Colonic mucosa (tissue), 4 donors: ENCODE results near the gene SYTL5. TPM values are rescaled to one million over a fixed set of nuclear protein-coding genes. Genes with fewer than 3 reads are reported as not detected.

Experiments used
- DNase-seq: peaks from one replicate; pipeline ENCODE4 v3.0.0-alpha.2; 2020
- H3K27ac ChIP-seq: fragments of 200-600 bp; one replicate; pipeline ENCODE4 v1.8.0; 2021
- H3K27me3 ChIP-seq: fragments of 200-600 bp; one replicate; pipeline ENCODE4 v1.8.0; 2021
- H3K36me3 ChIP-seq: fragments of 200-600 bp; one replicate; pipeline ENCODE4 v1.8.0; 2021
- H3K4me1 ChIP-seq: fragments of 200-600 bp; one replicate; pipeline ENCODE4 v1.8.0; 2021; ENCODE audit warnings: mild to moderate bottlenecking
- H3K4me3 ChIP-seq: fragments of 200-600 bp; one replicate; pipeline ENCODE4 v1.8.0; 2021
- H3K9ac ChIP-seq, 2 donors: one replicate each; pipeline ENCODE4 v1.7.0; 2013; ENCODE audit warnings: control low read depth in 2 of 2, low read depth in 2 of 2, low read length in 2 of 2
- H3K9me3 ChIP-seq: fragments of 200-600 bp; one replicate; pipeline ENCODE4 v1.8.0; 2021
- intact Hi-C: fragments of 100-400 bp; cut with DNase I; formaldehyde crosslinking; loops from one replicate; pipeline ENCODE4 v1.14.1; 2022
- total RNA-seq, 2 donors: library from RNA; stranded (reverse); fragmentation: NEBNext Ultra II Directional in 1 of 2; extraction: Animal tissue kit (Norgen Biotek cat#: 25700) in 1 of 2; gene quantifications; one replicate each; pipeline ENCODE4 v1.2.1, GENCODE V29; 2021
- TF ChIP-seq, protein P1 (sequence below): fragments of 200-600 bp; IDR thresholded peaks from one replicate; pipeline ENCODE4 v1.8.0; 2022; ENCODE audit warnings: antibody characterized with exemption, mild to moderate bottlenecking
- donor health status: healthy.
- donor health status: DM: no; HTN: no; CAD: no.
- donor health status: DM: no; HTN: no; CAD: no.

SYTL5 gene
- total RNA-seq, 2 donors from 2014 or later: 5.4 to 7.1 TPM

DNA sequence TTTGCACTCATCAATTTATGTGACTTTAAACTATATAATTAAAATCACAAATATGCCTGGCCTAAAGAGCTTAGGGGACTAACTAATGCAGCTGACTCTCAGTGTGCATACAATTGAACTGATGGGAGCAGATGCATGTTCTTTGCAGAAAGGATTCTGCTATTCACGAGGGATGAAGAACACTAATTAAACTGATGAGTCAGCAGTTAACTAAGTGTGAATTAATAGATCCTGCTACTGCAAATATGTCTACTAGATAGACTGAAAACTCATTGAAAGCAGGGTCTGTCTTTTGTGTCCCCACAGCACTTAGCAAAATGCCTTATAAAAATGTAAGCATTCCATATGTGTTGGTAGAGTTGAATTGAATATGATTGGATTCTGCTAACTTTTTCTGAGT, 110.4 kb downstream of the SYTL5 start:
- TF ChIP-seq, protein P1, sequence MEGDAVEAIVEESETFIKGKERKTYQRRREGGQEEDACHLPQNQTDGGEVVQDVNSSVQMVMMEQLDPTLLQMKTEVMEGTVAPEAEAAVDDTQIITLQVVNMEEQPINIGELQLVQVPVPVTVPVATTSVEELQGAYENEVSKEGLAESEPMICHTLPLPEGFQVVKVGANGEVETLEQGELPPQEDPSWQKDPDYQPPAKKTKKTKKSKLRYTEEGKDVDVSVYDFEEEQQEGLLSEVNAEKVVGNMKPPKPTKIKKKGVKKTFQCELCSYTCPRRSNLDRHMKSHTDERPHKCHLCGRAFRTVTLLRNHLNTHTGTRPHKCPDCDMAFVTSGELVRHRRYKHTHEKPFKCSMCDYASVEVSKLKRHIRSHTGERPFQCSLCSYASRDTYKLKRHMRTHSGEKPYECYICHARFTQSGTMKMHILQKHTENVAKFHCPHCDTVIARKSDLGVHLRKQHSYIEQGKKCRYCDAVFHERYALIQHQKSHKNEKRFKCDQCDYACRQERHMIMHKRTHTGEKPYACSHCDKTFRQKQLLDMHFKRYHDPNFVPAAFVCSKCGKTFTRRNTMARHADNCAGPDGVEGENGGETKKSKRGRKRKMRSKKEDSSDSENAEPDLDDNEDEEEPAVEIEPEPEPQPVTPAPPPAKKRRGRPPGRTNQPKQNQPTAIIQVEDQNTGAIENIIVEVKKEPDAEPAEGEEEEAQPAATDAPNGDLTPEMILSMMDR: no peak
- Histone ChIP-seq H3K4me1 (no peaks in the 10 kb centered on the region), H3K27ac (no peak overlapping the region), H3K9ac (no peak overlapping the region), H3K9me3 (no peaks in the 10 kb centered on the region), H3K27me3 (no peaks in the 10 kb centered on the region), H3K36me3 (no peaks in the 10 kb centered on the region), H3K4me3 (no peak overlapping the region)
- intact Hi-C loops: no loop called here
- DNase-seq: no peak

GRCh38 chrX:38117485-38117884, 111.1 kb downstream of the SYTL5 start:
- H3K36me3 ChIP-seq: no peaks in the 10 kb centered on the region
- no peak overlapping the region for H3K9ac ChIP-seq
- H3K27me3 ChIP-seq: no peaks in the 10 kb centered on the region
- H3K9me3 ChIP-seq: no peaks in the 10 kb centered on the region
- TF ChIP-seq, protein P1: no peak
- no peak overlapping the region for H3K4me3 ChIP-seq
- DNase-seq: no peak
- H3K4me1 ChIP-seq: no peaks in the 10 kb centered on the region
- H3K27ac ChIP-seq: no peak overlapping the region
- intact Hi-C loops: no loop called here

DNA sequence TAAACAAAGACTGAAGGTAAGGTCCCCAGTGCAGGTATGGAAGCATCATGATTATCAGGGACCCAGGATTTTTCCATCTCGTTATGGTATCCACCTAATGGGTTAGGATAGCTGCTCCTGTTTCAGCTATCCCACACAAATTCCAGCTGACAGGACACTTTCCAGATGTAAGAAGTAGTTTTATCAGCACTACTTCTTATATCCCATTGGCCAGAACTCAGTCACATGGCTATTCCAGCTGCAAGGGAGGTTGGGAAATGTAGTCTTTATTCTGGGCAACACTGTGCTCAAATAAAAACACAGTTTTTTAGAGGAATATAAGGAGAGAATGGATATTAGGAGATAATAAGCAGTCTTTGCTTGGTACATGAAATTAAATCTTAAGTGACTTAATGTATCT, 117.6 kb downstream of the SYTL5 start:
- DNase-seq: no peak
- Histone ChIP-seq H3K9me3 (no peaks in the 10 kb centered on the region), H3K4me3 (no peak overlapping the region), H3K4me1 (no peaks in the 10 kb centered on the region), H3K27me3 (no peaks in the 10 kb centered on the region), H3K27ac (no peak overlapping the region), H3K9ac (no peak overlapping the region), H3K36me3 (no peaks in the 10 kb centered on the region)
- TF ChIP-seq, protein P1: no peak
- intact Hi-C loops: no loop called here

DNA sequence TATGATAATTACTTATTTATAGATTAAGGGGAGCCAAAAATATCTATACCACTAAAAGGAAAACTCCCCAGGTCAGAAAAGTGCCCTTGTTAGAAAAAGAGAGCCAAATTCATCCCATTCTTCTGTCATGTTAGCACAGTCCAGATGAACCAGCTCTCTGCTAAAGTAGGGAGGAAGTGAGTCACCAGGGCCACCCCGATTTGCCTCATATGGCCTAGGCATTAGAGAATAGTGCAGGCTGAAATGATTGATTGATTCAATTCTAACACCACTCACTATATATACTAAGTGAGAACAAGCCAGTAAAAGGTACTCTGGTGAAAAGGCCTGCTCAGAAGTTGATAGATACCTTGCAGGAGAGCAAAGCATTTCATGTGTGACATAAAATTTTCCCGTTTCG, 119.8 kb downstream of the SYTL5 start:
- Histone ChIP-seq H3K9ac (no peak overlapping the region), H3K9me3 (no peaks in the 10 kb centered on the region), H3K4me1 (no peaks in the 10 kb centered on the region), H3K4me3 (no peak overlapping the region), H3K27ac (no peak overlapping the region), H3K36me3 (no peaks in the 10 kb centered on the region), H3K27me3 (no peaks in the 10 kb centered on the region)
- no peak for DNase-seq
- intact Hi-C loops: no loop called here
- TF ChIP-seq, protein P1: no peak

DNA sequence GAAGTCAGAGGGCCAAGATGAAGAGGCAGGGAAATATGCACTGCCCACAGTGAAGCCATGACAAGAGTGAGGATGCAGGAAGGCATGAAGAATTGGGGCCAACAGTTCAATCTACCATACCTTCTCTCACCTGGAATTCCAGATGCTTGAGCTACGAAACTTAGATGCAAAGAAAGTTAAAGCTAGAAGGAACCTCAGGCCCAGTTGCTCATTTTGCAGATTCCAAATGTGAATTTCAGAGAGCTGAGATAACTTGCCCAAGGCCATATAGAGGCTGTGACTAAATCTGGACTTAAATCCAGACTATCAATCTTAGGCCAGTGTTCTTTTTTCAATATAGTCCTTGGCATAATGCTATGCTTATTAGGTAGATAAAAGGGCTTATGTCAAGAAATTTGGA, 121.6 kb downstream of the SYTL5 start:
- no peaks in the 10 kb centered on the region for H3K9me3 ChIP-seq
- intact Hi-C loops: no loop called here
- DNase-seq: no peak
- TF ChIP-seq, protein P1: no peak
- no peaks in the 10 kb centered on the region for H3K4me1 ChIP-seq
- no peaks in the 10 kb centered on the region for H3K36me3 ChIP-seq
- no peak overlapping the region for H3K27ac ChIP-seq
- no peak overlapping the region for H3K9ac ChIP-seq
- H3K4me3 ChIP-seq: no peak overlapping the region
- H3K27me3 ChIP-seq: no peaks in the 10 kb centered on the region

DNA sequence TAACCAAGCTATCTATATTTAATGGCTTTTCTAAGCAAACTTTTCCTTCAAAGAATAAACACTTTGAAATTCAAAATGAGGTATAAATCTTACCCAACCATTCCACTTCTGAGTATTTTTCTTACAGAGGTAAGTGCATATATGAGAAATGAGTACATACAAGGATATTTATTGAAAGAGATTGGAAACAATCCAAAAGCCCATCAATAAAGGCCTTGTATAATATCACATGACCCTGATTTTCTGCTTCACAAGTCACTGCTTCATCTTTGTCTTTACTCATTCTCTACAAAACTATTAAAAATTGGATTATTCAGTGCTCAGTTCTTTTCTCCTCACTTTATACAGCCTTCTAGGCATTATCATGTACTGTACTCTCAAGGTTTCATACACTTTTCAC, 123.0 kb downstream of the SYTL5 start:
- Histone ChIP-seq H3K4me1 (no peaks in the 10 kb centered on the region), H3K36me3 (no peaks in the 10 kb centered on the region), H3K9me3 (no peaks in the 10 kb centered on the region), H3K27me3 (no peaks in the 10 kb centered on the region), H3K4me3 (no peak overlapping the region), H3K27ac (no peak overlapping the region), H3K9ac (no peak overlapping the region)
- intact Hi-C loops: no loop called here
- TF ChIP-seq, protein P1: no peak
- no peak for DNase-seq
